Epithelial cell of proximal tubule (primary cell): Measurements from ENCODE around the gene XPNPEP3. TPM values are rescaled to one million over a fixed set of nuclear protein-coding genes. Genes with fewer than 3 reads are reported as not detected.
"Not testable (repeated sequence)": the region's sequence is repeated elsewhere in the genome, so short reads cannot be mapped to it uniquely, and the experiment has no call there.

ENCODE experiments used
- DNase-seq: peaks from one replicate; pipeline ENCODE4 v3.0.0-alpha.2; 2011; ENCODE audit warnings: low read depth
- H3K4me3 ChIP-seq: 2 replicates; pipeline ENCODE4 v1.5.1; 2011; ENCODE audit warnings: low read depth, mild to moderate bottlenecking, low read length
- CTCF ChIP-seq: conservative IDR thresholded peaks from 2 replicates; pipeline ENCODE4 v1.5.1; 2012; ENCODE audit warnings: low read depth, mild to moderate bottlenecking, low read length
- total RNA-seq: library from RNA; depleted of rRNA; stranded (reverse); fragments of >200 nt; gene quantifications from 2 replicates; pipeline ENCODE4 v1.2.3, GENCODE V29; 2015

XPNPEP3 gene
- total RNA-seq, 1 donor from 2014 or later: 9.1 TPM

DNA sequence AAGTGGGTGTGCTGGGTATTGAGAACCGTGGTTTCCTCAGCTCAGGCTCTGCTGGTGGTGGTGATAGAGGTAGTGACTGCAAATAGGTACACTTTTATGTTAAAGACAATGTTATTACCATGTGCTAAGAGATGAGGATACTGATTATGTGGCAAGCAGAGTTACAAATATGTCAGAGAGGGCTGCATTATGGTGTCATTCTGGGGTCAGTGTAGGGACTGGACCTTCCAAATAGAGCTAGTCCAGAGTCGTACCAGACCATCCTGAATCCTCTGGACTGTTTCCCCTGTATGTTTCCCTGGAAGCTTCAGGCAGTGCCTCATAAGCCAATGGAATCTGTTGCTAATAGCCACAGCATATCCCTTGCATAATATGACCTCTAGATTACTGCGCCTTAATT is 5.1 kb downstream of the XPNPEP3 start, which contains the start of gene DNAJB7:
Gene DNAJB7, minus strand, starts transcription at position 101 of the 400 bp plus-strand sequence. CDS start 119 bp downstream, outside the sequence.
- no peak for DNase-seq
- no peak for TF ChIP-seq CTCF
- H3K4me3 ChIP-seq: no peak within 1 kb of the TSS

DNA sequence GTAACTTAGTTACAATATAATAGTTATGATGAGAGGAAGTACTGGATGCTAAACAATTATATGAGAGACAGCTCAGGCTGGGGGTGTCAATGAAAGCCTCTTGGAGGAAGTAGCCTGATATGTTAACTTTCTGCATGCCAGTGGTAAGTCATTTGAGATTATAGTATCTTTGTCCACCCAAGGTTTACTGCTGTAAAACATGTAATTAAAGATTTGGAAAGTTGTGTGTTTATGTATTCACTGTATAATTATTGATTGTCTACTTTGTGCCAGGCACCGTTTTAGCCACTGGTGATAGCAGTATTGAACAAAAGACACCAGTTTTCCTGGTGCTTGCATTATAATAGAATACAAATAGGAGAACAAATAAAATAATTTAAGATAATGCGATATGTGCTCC is 5.6 kb downstream of the XPNPEP3 start:
- no peak for DNase-seq
- H3K4me3 ChIP-seq: no peak overlapping the region
- no peak for TF ChIP-seq CTCF

DNA sequence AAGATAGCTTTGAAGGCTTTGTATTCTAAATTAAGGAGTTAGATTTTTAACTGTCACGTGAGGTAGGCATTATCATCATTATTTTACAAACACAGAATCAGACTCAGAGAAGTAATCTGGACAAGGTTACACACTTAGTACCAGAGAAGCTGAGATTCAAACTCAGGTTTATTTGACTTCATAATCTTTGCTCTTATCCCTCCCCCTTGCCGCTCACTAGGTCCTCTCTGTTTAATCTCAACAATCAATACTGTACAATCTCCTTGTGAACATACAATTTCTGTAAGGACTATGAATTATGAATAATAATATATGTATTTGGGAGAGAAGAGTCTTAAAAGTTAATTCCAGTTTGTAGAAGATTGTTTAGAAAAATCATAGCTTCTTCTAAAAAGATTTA is 10.2 kb downstream of the XPNPEP3 start:
- TF ChIP-seq CTCF: no peak
- no peak for DNase-seq
- no peak overlapping the region for H3K4me3 ChIP-seq

DNA sequence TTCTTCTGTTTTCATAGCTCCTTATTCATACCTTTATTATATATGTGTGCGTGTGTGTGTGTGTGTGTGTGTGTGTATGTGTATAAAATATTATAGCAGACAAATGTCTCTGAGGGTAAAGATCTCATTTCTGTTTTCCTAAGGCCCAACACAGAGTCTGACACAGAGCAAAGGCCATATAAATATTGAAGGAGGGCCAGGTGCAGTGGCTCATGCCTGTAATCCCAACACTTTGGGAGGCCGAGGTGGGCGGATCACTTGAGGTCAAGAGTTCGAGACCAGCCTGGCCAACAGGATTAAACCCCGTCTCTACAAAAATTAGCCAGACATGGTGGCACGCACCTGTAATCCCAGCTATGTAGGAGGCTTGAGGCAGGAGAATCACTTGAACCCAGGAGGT is 11.4 kb downstream of the XPNPEP3 start:
- DNase-seq, H3K4me3 ChIP-seq: not testable (repeated sequence)

DNA sequence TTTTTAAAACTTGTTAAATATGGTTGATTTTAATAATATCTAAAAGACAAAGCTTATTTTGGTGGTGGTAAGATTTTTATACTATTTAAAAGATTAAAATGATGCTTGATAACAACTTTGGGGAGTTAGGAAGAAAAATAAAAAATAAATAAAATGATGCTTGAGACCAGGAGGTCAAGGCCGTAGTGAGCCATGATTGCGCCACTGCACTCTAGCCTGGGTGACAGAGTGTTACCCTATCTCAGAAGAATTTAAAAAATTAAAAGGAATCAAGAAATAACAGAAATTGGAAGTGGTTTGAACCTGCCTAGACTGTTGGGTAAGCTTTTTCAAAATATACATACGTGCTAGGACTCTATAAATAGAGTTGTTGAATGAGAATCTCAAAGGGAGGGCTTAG is 17.1 kb downstream of the XPNPEP3 start:
- TF ChIP-seq CTCF: no peak
- H3K4me3 ChIP-seq: no peak overlapping the region
- DNase-seq: no peak

DNA sequence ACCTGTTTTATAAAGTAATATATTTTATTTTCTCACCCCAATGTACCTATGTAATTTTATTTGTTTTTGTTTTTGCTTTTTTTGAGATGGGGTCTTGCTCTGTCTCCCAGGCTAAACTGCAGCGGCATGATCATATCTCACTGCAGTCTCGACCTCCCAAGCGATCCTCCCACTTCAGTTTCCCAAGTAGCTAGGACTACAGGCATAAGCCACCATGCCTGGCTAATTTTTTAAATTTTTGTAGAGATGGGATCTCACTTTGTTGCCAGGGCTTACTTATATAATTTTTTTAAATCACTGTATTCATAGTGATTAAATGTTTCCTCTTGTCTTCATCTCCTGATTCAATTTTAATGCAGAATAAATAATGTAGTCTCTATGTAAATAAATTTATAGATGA is 18.2 kb downstream of the XPNPEP3 start:
- no peak for TF ChIP-seq CTCF
- no peak for DNase-seq

DNA sequence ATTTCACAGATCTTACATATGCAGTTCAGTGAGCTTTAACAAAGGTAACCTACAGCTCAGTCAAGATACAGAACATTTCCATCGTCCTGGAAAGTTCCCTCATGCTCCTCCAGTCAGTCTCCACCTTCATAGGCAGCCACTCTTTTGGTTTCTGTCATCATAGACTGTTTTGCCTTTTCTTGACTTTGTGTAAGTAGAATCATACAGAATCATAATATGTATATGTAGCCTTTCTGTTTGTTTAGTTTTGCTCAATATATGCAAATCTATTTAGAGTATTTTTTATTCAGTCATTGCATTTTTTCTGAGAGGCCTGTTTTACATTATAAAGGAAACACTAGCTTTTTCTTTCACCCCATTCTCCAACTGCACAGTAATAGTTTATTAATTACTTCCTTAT is 20.0 kb downstream of the XPNPEP3 start:
- no peak for DNase-seq
- H3K4me3 ChIP-seq: no peak overlapping the region
- no peak for TF ChIP-seq CTCF

More for the DNA sequence above, 18.2 kb downstream of the XPNPEP3 start:
- no peak overlapping the region for H3K4me3 ChIP-seq

DNA sequence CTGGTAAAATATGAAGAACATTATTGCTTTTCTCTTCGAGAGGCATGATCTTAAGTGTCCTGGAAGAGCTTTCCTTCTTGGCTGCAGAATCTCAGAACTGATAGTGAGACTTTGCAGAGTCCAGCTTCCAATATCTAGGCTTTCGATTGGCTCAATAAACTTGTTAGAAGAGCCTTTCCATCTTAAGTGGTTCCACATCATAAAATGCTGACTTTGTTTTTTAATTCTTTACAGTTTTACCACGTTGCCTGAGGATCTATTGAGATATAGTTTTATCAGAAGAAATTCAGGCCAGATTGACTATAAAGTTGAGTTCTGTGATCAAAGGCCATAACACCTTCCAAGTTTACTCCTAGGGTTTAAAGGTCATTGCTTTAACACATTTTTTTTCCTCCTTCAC is 20.5 kb downstream of the XPNPEP3 start:
- TF ChIP-seq CTCF: no peak
- no peak overlapping the region for H3K4me3 ChIP-seq
- DNase-seq: no peak
